HepG2 (cell line): ENCODE measurements around the gene MT1M. TPM values are rescaled to one million over a fixed set of nuclear protein-coding genes. Genes with fewer than 3 reads are reported as not detected.
A peak's percentile ranks its signal among the peaks of the same experiment; 100 is the strongest.

Experiments used
- DDIT3 ChIP-seq: sonication (generic); formaldehyde crosslinking; IDR thresholded peaks from 2 replicates; pipeline ENCODE4 v1.4.0; 2020; ENCODE audit warnings: mild to moderate bottlenecking, missing genetic modification reagents
- DR1 ChIP-seq: sonication (generic); formaldehyde crosslinking; IDR thresholded peaks from 2 replicates; pipeline ENCODE4 v1.8.0; 2021; ENCODE audit warnings: mild to moderate bottlenecking, missing genetic modification reagents, inconsistent platforms
- GABPA ChIP-seq, 2 experiments: IDR thresholded peaks; 2 replicates each; pipeline ENCODE4 v1.6.1; 2011 to 2016; ENCODE audit warnings: low read depth in 2 of 2, low read length in 1 of 2, missing biosample characterization in 1 of 2, missing genetic modification characterization in 1 of 2
- HNRNPL ChIP-seq: fragments of 200-400 bp; formaldehyde crosslinking; IDR thresholded peaks from 2 replicates; pipeline ENCODE4 v1.6.1; 2017; ENCODE audit warnings: mild to moderate bottlenecking, low read depth, low read length
- HOXA5 ChIP-seq: sonication (generic); formaldehyde crosslinking; IDR thresholded peaks from 2 replicates; pipeline ENCODE4 v1.4.0; 2020; ENCODE audit warnings: missing genetic modification reagents
- IRF1 ChIP-seq: sonication (generic); formaldehyde crosslinking; IDR thresholded peaks from 2 replicates; pipeline ENCODE4 v1.4.0; 2020; ENCODE audit warnings: low read depth, mild to moderate bottlenecking, missing genetic modification reagents
- JDP2 ChIP-seq: sonication (generic); formaldehyde crosslinking; IDR thresholded peaks from 2 replicates; pipeline ENCODE4 v1.8.1; 2022; ENCODE audit warnings: missing genetic modification reagents, borderline replicate concordance
- KLF13 ChIP-seq: sonication (generic); formaldehyde crosslinking; IDR thresholded peaks from 2 replicates; pipeline ENCODE4 v1.4.0; 2020; ENCODE audit warnings: mild to moderate bottlenecking, missing genetic modification reagents
- NCOA1 ChIP-seq: sonication (generic); formaldehyde crosslinking; IDR thresholded peaks from 2 replicates; pipeline ENCODE4 v1.9.0; 2021; ENCODE audit warnings: missing genetic modification reagents
- NPAS2 ChIP-seq: sonication (generic); formaldehyde crosslinking; IDR thresholded peaks from 2 replicates; pipeline ENCODE4 v1.8.0; 2022; ENCODE audit warnings: mild to moderate bottlenecking, missing genetic modification reagents, borderline replicate concordance
- SIN3B ChIP-seq: fragments of 150-350 bp; IDR thresholded peaks from 2 replicates; pipeline ENCODE4 v1.6.1; 2014; ENCODE audit warnings: low read length
- TARDBP ChIP-seq: sonication (generic); formaldehyde crosslinking; IDR thresholded peaks from 2 replicates; pipeline ENCODE4 v1.8.0; 2022; ENCODE audit warnings: mild to moderate bottlenecking, missing genetic modification reagents
- ZBTB4 ChIP-seq: sonication (generic); formaldehyde crosslinking; IDR thresholded peaks from 2 replicates; pipeline ENCODE4 v1.4.0; 2020; ENCODE audit warnings: missing genetic modification reagents, mild to moderate bottlenecking, borderline replicate concordance
- ZFP82 ChIP-seq: sonication (generic); formaldehyde crosslinking; IDR thresholded peaks from 2 replicates; pipeline ENCODE4 v1.5.1; 2020; ENCODE audit warnings: mild to moderate bottlenecking, missing genetic modification reagents, borderline replicate concordance
- ZNF44 ChIP-seq: sonication (generic); formaldehyde crosslinking; IDR thresholded peaks from 2 replicates; pipeline ENCODE4 v1.5.1; 2020; ENCODE audit warnings: mild to moderate bottlenecking, missing genetic modification reagents
- ZNF484 ChIP-seq: sonication (generic); formaldehyde crosslinking; IDR thresholded peaks from 2 replicates; pipeline ENCODE4 v1.5.1; 2020; ENCODE audit warnings: mild to moderate bottlenecking, low read depth, missing genetic modification reagents, borderline replicate concordance
- ZNF577 ChIP-seq: sonication (generic); formaldehyde crosslinking; IDR thresholded peaks from 2 replicates; pipeline ENCODE4 v1.4.0; 2020; ENCODE audit warnings: mild to moderate bottlenecking, low read depth, missing genetic modification reagents, borderline replicate concordance
- ZNF703 ChIP-seq: sonication (generic); formaldehyde crosslinking; IDR thresholded peaks from 2 replicates; pipeline ENCODE4 v1.5.1; 2020; ENCODE audit warnings: missing genetic modification reagents, mild to moderate bottlenecking, moderate library complexity, borderline replicate concordance
- ZNF770 ChIP-seq: sonication (generic); formaldehyde crosslinking; IDR thresholded peaks from 2 replicates; pipeline ENCODE4 v1.5.0; 2020; ENCODE audit warnings: mild to moderate bottlenecking, missing genetic modification reagents
- polyA plus RNA-seq, 8 experiments: library from polyadenylated mRNA; depleted of rRNA in 3 of 8; stranded (reverse) in 7 of 8; unstranded in 1 of 8; fragments of >200 nt; fragmentation: Illumina TruSeq in 4 of 8; extraction: Trizol in 4 of 8; gene quantifications; 2 replicates each; pipeline versions ENCODE4 v1.2.1 to v1.2.3, GENCODE V29; 2011 to 2016; ENCODE audit warnings: low read depth in 4 of 8, missing spikeins in 1 of 8, mixed read lengths in 1 of 8; ENCODE audit not compliant: insufficient read depth in 1 of 8
- total RNA-seq, 5 experiments: library from RNA; depleted of rRNA; stranded (reverse); fragments of >200 nt; fragmentation: Illumina TruSeq; extraction: Trizol; gene quantifications; 2 replicates each; pipeline ENCODE4 v1.2.3, GENCODE V29; 2016; ENCODE audit warnings: low read depth in 1 of 5
- TF ChIP-seq, protein P1 (sequence below), 2 experiments: fragments of 450-650 bp in 1 of 2; sonication (generic) in 1 of 2; formaldehyde crosslinking; IDR thresholded peaks; 2 replicates each; pipeline versions ENCODE4 v1.5.0 to v1.8.0; 2020 to 2022; ENCODE audit warnings: mild to moderate bottlenecking in 1 of 2, missing genetic modification reagents in 1 of 2

Gene MT1M
- total and polyA plus RNA-seq, 2 of the 13 experiments (the other 11 are each of a cell fraction or from before 2014, with no cell fraction given): 4.6 TPM; not detected in 1

DNA sequence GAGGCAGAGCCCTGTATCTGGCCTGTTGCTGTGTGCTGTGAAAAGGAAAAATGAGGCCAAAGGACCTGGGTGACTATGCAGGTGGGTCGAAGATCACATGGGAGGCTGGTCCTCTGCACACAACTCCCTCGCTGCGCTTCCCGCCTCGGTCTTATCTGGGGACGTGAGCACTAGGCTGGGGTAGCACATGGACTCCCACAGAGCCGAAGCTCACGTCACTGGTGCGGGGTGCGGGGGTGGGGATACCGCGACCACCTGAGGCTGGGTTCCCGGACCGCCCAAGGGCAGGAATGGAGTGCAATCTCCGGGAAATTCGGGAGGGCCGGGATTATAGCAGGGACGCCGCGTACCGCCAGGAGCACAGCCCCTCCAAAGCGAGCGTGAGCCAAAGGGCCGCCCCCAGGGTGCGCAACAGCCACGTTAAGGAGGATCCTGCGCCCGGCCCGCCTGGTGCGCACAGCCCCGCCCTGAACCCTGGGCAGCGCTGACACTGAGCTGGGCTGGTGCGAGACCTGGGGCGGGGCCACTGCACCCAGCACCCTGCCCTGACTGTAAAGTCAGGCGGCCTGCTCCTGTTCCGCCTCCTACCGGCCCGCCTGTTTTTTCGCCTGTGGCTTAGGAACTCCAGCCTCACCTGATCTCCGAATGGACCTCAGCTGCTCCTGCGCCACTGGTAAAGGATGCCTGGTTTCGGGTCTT is 10.8 kb downstream of the MT1M start (continued):
- TF ChIP-seq, protein P1, sequence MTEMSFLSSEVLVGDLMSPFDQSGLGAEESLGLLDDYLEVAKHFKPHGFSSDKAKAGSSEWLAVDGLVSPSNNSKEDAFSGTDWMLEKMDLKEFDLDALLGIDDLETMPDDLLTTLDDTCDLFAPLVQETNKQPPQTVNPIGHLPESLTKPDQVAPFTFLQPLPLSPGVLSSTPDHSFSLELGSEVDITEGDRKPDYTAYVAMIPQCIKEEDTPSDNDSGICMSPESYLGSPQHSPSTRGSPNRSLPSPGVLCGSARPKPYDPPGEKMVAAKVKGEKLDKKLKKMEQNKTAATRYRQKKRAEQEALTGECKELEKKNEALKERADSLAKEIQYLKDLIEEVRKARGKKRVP (CRISPR knock-in tag; IDR thresholded peaks at IDR 0.05): no peak
- TF ChIP-seq IRF1 (CRISPR knock-in tag) (no peak), ZNF577 (CRISPR knock-in tag) (no peak), KLF13 (CRISPR knock-in tag) (no peak), ZFP82 (no peak), NPAS2 (CRISPR knock-in tag) (no peak), DR1 (no peak), HOXA5 (no peak), HNRNPL (no peak), JDP2 (CRISPR knock-in tag) (no peak), GABPA (IDR thresholded peaks at IDR 0.05; ENCODE audit: low read depth, low read length) (no peak), GABPA (CRISPR knock-in tag; IDR thresholded peaks at IDR 0.05; ENCODE audit: low read depth) (no peak), ZBTB4 (CRISPR knock-in tag) (no peak), NCOA1 (CRISPR knock-in tag) (no peak), ZNF484 (CRISPR knock-in tag) (no peak), ZNF703 (CRISPR knock-in tag) (no peak), DDIT3 (no peak), TARDBP (CRISPR knock-in tag) (peak; percentile 26; the same call in 1 of the 2 replicates), SIN3B (no peak), ZNF44 (CRISPR knock-in tag) (0 out of 2 replicates have a peak, but pooled peaks have one; percentile 42), ZNF770 (CRISPR knock-in tag) (no peak)
